HTERT RPE-1 (cell line): ENCODE measurements around the gene TNS4.

Experiments used
- in situ Hi-C: fragments of 300-500 bp; cut with MboI; formaldehyde crosslinking; loops from 4 replicates; pipeline ENCODE4 v1.14.3; 2020; ENCODE audit warnings: low sequenced_read_pairs

The TNS4 gene

DNA sequence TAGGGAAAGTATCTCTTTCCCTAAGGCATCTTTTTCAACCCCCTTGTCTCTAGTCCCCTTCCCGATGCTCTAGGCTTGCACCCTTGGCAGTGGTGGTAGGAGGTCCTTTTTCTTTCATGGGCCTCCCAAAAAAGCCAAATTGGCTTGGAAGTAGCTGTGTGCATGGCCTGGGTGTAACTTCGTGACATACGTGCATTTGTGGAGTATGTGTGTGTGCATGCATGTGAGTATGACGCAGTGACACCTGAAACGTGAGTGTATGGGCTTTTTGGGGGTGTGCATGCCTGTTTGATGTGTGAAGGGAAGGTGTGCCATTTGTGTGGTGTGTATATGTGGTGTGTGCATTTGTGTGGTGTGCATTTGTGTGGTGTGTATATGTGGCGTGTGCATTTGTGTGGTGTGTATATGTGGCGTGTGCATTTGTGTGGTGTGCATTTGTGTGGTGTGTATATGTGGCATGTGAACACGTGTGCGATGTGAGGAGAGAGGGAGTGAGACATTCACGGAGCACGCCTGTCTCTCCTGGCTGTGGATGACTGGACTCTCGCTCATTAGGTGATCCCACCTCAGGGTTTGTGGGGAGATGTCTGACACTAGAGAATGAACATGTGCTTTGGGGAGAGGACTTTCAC, 42.5 kb downstream of the TNS4 start:
- in situ Hi-C loops, result no loop called here

DNA sequence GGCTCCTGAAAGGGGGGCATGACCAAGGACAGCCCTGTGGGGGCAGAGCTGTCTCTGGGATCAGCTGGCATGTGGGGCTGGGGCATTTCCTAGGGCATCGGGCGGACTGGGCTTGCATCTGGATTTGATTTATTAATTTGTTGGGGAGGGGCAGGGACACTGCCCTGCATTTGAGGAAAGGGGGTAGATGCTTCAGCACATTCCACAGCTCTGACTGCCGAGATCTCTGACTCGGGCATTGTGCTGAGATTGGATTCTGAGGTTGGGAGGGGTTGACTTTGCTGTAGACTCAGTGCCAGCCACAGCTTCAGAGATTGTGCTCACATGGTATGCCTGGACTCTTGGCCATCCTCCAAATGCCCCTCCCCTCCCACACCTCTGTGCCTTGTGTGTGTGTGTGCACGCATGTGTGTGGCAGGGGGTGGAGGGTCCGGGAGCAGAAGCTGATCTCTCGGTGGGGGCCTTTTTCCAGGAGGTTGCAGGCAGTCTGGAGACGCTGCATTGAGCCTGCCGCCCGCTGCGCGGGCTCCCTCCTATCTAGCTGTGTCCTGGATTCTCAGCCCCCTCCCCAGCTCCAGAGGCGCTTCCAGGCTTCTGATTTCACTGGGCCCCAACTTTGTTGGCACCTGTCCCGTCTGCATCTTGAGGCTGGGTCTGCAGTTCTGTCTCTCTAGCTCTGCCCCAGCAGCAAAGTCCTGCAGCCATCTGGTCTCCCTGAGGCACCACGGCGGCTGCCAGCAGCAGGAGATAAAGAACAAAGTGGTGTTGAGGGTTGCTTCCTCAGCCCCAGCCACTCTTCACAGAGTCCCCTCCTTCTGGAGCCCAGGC, 43.2 kb downstream of the TNS4 start:
- in situ Hi-C loops, result no loop called here

DNA sequence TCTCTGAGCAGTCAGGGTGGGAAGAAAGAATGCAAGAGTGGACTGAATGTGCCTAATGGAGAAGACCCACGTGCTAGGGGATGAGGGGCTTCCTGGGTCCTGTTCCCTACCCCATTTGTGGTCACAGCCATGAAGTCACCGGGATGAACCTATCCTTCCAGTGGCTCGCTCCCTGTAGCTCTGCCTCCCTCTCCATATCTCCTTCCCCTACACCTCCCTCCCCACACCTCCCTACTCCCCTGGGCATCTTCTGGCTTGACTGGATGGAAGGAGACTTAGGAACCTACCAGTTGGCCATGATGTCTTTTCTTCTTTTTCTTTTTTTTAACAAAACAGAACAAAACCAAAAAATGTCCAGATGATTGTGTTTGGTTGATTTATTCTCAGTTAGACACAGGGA, 44.1 kb downstream of the TNS4 start:
- in situ Hi-C loops, result no loop called here

DNA sequence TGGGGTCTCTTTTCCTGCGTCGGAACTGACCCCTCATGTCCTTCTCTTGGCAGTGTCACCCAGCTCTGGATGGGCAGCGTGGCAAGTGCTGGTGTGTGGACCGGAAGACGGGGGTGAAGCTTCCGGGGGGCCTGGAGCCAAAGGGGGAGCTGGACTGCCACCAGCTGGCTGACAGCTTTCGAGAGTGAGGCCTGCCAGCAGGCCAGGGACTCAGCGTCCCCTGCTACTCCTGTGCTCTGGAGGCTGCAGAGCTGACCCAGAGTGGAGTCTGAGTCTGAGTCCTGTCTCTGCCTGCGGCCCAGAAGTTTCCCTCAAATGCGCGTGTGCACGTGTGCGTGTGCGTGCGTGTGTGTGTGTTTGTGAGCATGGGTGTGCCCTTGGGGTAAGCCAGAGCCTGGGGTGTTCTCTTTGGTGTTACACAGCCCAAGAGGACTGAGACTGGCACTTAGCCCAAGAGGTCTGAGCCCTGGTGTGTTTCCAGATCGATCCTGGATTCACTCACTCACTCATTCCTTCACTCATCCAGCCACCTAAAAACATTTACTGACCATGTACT, 44.9 kb downstream of the TNS4 start:
- in situ Hi-C loops, result no loop called here

DNA sequence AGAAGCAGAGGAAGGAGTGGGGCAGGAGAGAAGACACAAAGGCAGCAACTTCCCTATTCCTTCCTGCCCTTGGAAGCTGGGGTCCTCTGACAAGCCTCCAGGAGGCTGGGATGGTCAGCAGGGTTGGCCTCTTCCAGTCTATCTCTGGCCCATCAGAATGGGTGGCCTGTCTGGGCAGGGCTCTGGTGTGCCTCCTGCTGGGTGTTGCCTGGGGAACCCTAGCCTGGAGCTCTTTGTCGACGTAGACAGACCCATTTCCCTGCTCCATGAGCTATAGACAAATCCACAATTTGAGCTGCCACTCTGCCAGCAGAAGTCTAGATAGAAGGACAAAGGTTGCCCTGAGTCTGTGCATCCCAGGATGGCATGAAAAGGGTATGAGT, 46.8 kb downstream of the TNS4 start:
- in situ Hi-C loops, result no loop called here

DNA sequence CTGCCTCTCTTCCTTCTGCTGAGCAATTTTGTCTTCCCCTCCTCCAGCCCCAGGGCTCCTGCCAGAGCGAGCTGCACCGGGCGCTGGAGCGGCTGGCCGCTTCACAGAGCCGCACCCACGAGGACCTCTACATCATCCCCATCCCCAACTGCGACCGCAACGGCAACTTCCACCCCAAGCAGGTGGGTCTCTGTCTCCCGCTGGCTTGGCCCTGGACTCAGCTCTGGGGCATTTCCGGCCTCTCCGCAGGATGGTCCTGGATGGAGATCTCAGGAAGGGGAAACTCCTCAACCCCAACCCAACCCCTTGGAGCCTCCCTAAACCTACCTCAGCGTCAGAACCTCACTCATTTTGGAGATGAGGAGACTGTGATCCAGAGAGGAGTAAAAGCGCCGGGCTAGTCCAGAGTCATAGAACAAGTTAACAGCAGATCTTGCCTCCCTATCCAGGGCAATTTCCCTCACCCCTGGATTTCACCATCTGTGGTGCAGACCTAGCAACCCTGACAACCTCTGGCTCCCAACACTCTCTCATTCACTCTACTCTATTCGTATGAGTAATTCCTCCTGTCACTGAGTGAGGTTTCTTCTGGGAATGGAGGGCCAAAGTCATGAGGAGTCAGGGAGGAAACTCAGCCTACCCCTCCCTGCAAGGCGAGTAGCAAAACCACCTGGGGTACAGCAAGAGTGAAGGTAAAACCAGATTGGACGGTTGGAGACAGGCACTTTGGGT, 47.4 kb downstream of the TNS4 start:
- in situ Hi-C loops, result no loop called here

DNA sequence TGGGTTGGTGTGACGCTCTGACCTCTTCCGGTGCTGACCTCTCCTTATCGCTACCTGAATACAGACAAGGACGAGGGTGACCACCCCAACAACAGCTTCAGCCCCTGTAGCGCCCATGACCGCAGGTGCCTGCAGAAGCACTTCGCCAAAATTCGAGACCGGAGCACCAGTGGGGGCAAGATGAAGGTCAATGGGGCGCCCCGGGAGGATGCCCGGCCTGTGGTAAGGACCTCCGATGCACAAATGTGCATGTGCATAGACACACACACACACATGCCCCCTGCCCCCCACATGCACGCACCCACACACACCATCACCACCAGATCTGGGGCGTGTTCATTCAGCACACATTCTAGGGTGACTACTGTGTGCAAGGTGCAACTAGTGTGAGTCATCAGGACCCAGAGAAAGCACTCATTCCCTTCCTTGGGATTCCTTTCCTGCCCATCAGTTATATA, 48.5 kb downstream of the TNS4 start:
- in situ Hi-C loops, result no loop called here

DNA sequence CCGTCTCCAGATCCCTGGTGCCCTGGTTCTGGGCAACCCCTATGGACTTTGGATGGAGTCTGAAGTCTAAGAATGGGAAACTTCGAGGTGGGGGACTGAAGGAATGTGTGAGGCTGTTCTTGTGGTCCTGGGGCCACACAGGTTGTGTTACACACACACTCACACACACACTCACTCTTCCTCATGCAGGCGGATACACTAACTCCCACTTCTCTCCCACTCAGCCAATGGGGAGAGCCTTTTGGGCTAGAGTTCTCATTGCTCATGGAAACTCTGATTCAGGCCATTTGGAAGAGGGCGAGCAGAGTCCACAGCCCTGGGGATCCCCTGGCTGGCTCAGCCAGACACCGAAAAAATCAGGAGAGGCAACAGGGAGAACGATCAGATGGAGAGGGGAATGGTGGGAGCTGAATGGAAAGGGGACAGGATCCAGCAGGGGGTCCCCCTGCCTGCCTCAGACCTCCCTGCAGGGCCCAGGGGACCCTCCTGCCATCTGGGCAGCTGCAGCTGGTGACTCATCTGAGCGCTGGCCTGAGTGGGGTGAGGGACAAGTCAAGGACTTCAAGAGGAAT, 49.1 kb downstream of the TNS4 start:
- in situ Hi-C loops, result no loop called here

DNA sequence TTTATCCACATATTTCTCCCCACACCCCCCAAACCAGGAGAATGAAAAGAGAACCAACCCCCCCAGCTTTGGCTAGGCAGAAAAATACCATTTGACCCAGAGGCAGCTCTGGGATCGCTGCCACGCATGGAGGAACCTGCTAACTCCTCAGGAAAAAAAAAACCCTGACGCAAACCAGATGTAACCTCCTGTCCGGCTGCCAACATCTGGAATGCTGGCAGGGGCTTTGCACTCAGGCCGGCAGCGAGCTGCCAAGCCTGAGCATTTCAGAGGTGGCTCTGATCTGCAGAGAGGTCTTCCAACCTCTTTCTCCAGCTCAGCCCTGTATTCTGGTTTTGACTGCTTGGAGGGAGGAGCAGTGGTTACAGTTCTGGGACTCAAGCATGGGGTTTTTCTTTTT, 50.0 kb downstream of the TNS4 start:
- in situ Hi-C loops, result no loop called here

DNA sequence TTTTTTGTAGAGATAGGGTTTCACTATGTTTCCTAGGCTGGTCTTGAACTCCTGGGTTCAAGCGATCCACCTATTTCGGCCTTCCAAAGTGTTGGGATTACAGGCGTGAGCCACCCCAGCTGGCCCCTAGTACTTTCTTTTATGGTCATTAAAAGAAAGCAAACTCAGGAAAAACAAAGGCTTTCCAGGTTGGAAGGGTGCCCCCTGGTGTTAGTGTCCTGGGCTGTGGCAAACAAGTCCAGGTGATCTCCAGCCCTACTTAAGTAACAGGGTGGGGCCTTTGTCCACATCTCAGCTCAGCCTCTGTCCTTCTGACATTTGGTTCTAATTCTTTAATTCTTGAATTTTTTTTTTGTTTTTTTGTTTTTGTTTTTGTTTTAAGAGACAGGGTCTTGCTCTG, 51.2 kb downstream of the TNS4 start:
- in situ Hi-C loops, result no loop called here

DNA sequence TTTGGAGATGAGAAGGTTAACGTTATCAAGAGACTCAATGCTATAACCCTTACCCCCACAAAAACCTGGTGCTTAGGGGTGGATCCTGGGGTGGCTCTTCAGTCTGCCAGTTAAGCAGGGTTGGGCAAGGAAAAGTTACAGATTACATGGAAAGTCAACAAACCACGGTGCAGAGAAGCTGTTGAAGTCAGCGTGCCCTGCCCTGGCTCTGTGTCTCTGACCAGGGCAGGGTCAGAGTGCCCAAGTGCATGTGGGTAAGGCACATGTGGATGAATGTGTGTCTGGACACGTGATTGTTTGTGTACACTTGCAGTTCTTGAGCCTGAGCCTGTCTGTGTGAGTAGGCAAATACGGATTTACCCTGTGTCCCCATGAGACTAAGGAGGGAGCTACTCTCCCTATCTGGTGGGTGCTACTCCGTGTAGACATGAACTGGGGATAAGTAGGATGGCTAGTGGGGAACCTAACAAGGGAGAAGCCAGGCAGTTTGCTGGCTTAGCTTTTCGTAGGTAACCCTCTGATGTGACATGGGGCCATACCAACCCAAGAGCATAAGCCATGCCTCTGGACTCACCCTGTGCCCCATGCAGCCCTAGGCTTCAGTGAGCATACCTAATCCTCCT, 52.7 kb downstream of the TNS4 start:
- in situ Hi-C loops, result no loop called here

DNA sequence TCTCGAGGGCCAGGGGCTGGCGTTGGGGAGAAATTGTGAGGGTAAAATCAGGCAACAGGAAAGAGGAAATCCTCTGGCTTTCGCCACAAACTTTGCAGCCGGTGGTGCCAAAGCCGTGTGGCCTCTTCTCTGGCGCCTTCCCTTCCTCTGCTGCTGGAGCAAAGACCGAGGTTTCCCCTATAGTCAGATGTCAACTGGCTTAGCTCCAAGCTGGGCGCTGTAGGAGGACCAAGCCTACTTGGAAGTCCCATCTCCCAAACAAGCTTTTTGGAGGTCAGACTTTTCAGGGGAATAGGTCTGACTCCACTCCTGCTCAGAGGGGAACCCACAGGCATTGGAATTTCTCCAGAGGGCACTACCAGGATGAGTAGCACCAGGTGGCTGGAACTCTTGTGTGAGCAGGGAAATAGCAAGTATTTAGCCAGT, 53.2 kb downstream of the TNS4 start:
- in situ Hi-C loops, result no loop called here

DNA sequence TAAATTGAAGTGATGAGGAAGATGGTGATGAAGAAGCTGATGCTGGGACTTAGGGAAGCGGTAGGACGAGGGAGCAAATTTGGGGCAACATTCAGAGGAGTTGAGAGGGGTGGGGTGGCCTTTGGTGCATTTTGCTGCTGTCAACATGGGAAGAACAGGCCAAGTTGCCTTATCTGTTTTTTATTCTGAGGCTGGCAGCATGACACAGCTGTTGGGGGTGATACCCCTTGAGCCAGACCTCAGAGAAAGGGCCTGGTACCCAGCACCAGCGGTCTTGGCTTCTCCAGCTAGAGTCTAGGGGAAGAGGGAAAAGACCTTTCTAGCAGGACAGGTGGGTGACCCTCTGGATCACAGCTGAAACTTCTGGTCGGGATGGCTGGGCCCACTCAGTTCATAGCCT, 53.6 kb downstream of the TNS4 start:
- in situ Hi-C loops, result no loop called here

DNA sequence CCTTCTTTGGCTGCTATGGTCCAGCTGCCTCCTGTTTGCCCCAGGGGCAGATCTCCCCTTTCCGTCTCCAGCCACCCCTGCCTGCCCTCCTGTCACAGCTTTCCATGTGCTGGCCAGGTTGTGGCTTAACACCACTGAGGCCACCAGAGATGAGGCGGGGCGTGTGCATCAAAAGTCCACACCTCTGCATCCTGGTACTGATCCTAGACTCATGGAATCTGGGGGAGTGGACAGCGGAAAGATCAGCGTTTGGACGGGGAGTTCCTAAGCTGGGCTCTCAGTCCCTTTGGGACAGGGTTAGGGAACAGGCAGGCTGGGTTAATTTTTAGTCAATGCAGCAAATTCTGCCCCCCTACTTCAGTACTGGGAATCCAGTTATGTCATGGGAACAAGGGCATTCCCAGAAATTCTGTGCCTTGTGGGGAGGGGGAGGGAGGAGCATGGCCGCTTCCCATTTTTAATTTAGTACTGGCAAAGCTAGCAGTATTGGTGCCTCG, 54.2 kb downstream of the TNS4 start:
- in situ Hi-C loops, result no loop called here

DNA sequence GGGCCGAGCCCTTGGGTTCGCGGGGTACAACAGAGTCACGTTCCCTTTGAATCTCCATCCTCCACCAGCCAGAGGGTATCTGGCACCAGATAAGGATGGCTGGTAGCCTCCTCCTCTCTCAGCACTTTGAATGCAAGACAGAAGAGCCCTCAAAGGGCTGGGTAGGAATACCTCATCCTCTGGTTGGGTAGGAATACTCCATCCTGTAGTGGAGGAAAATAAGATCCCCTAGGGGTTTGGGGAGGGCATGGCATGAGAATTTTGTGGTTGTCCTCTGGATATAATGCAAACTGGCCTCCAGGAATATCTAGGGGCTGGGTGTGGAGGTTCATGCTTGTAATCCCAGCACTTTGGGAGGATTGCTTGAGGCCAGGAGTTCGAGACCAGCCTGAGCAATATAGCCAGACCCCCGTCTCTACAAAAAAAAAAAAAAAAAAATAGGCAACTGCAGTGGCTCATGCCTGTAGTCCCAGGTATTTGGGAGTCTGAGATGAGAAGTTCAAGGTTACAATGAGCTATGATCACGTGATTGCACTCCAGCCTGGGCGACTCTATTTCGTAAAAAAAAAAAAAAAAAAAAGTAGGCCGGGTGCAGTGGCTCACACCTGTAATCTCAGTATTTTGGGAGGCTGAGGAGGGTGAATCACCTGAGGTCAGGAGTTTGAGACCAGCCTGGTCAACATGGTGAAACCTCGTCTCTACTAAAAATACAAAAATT, 55.5 kb downstream of the TNS4 start:
- in situ Hi-C loops, result no loop called here

DNA sequence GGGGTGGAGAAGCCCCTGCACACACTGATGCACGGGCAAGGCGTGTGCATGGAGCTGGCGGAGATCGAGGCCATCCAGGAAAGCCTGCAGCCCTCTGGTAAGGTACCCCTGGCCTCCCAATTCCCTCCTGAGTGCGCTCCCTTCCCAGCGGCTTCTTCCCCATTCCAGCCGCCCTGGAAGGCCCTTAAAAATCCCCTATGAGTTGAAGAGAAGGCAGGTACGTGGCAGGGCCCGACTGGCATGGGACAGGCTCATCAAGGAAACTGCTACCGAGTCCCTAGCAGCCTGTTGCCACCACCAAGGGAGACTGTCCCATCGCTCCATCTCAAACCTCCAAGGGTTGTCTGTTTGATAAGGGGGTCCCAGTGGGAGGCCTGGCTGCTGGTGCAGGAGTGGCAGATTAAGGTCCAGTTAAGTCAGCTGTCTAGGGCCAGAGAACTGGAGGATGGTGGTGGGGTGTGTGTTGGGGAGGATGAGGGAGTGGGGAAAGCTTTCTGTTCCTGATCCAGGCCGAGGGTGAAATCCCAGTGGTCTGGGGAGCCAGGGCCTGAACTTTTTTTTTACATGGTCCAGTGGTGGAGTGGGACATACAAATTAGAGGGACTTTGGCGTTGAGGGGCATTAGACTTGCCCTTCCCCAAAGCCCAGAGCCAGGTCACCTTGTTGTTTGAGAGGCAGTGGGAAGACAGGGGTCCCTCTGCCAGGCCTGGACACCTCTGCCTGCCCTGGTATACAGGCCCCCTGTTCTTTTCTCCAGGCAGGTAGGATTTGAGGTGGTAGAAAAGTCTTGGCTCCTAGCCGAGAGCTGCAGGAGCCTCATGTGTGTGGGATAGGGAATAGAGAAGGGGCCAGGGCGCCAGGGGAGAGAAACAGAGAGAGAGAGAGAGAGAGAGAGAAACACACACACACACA, 57.2 kb downstream of the TNS4 start:
- in situ Hi-C loops, result no loop called here

DNA sequence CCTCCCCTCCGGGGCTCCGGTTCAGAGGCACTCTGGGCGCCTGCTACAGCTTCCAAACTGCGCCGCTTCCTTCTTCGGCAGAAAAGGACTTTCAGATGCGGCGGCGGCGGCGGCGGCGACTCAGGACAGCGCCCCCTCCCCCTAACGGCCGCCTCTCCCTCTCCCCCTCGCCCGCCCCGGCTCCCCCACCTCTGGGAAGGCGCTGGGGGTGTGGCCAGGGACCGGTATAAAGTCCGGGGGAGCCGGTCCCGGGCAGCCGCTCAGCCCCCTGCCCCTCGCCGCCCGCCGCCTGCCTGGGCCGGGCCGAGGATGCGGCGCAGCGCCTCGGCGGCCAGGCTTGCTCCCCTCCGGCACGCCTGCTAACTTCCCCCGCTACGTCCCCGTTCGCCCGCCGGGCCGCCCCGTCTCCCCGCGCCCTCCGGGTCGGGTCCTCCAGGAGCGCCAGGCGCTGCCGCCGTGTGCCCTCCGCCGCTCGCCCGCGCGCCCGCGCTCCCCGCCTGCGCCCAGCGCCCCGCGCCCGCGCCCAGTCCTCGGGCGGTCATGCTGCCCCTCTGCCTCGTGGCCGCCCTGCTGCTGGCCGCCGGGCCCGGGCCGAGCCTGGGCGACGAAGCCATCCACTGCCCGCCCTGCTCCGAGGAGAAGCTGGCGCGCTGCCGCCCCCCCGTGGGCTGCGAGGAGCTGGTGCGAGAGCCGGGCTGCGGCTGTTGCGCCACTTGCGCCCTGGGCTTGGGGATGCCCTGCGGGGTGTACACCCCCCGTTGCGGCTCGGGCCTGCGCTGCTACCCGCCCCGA, 58.0 kb downstream of the TNS4 start, which contains the start of gene IGFBP4:
IGFBP4 (plus strand) TSS at position 255 of the 792 bp plus-strand sequence; CDS start at position 541, 286 bp downstream.
- in situ Hi-C loops, result no loop called here
